HEK293 (cell line): ENCODE data around the gene SEC11A.

Source experiments
- BCL11A ChIP-seq: fragments of 450-650 bp; formaldehyde crosslinking; IDR thresholded peaks from 2 replicates; pipeline ENCODE4 v1.5.1; 2016; ENCODE audit warnings: low read depth, missing biosample characterization, missing genetic modification characterization
- GLI2 ChIP-seq: fragments of 450-650 bp; formaldehyde crosslinking; IDR thresholded peaks from 2 replicates; pipeline ENCODE4; 2017; ENCODE audit warnings: missing biosample characterization, missing genetic modification characterization, low read depth, borderline replicate concordance
- KLF16 ChIP-seq: fragments of 450-650 bp; formaldehyde crosslinking; IDR thresholded peaks from 2 replicates; pipeline ENCODE4 v1.5.1; 2017; ENCODE audit warnings: missing biosample characterization, missing genetic modification characterization
- KLF8 ChIP-seq: fragments of 450-650 bp; formaldehyde crosslinking; IDR thresholded peaks from 2 replicates; pipeline ENCODE4 v1.5.1; 2016; ENCODE audit warnings: missing biosample characterization, missing genetic modification characterization
- PRDM1 ChIP-seq: fragments of 450-650 bp; formaldehyde crosslinking; IDR thresholded peaks from 2 replicates; pipeline ENCODE4; 2016; ENCODE audit warnings: missing biosample characterization, missing genetic modification characterization
- RBAK ChIP-seq: fragments of 450-650 bp; formaldehyde crosslinking; IDR thresholded peaks from 2 replicates; pipeline ENCODE4 v1.5.1; 2016; ENCODE audit warnings: missing biosample characterization, missing genetic modification characterization
- SCRT2 ChIP-seq: fragments of 450-650 bp; formaldehyde crosslinking; IDR thresholded peaks from 2 replicates; pipeline ENCODE4 v1.5.1; 2016; ENCODE audit warnings: missing biosample characterization, missing genetic modification characterization
- YY2 ChIP-seq: fragments of 450-650 bp; formaldehyde crosslinking; IDR thresholded peaks from 2 replicates; pipeline ENCODE4 v1.5.1; 2016; ENCODE audit warnings: missing biosample characterization, missing genetic modification characterization
- ZNF157 ChIP-seq: fragments of 450-650 bp; formaldehyde crosslinking; IDR thresholded peaks from 2 replicates; pipeline ENCODE4 v1.5.1; 2016; ENCODE audit warnings: missing biosample characterization, missing genetic modification characterization
- ZNF174 ChIP-seq: fragments of 450-650 bp; formaldehyde crosslinking; IDR thresholded peaks from 2 replicates; pipeline ENCODE4 v1.5.0; 2017; ENCODE audit warnings: missing biosample characterization, mild to moderate bottlenecking, missing genetic modification characterization
- ZNF335 ChIP-seq: fragments of 450-650 bp; formaldehyde crosslinking; conservative IDR thresholded peaks from 2 replicates; pipeline ENCODE4 v1.5.1; 2016; ENCODE audit warnings: missing biosample characterization, missing genetic modification characterization
- ZNF350 ChIP-seq: fragments of 450-650 bp; formaldehyde crosslinking; IDR thresholded peaks from 2 replicates; pipeline ENCODE4 v1.5.0; 2017; ENCODE audit warnings: missing biosample characterization, mild to moderate bottlenecking, missing genetic modification characterization
- ZNF366 ChIP-seq: fragments of 450-650 bp; formaldehyde crosslinking; conservative IDR thresholded peaks from 2 replicates; pipeline ENCODE4 v1.5.1; 2016; ENCODE audit warnings: missing biosample characterization, missing genetic modification characterization
- ZNF394 ChIP-seq: fragments of 450-650 bp; formaldehyde crosslinking; IDR thresholded peaks from 2 replicates; pipeline ENCODE4 v1.5.1; 2016; ENCODE audit warnings: missing biosample characterization, missing genetic modification characterization, mild to moderate bottlenecking, moderate library complexity, borderline replicate concordance
- ZNF48 ChIP-seq: fragments of 450-650 bp; formaldehyde crosslinking; IDR thresholded peaks from 2 replicates; pipeline ENCODE4 v1.5.1; 2016; ENCODE audit warnings: missing biosample characterization, missing genetic modification characterization
- ZNF521 ChIP-seq: fragments of 450-650 bp; formaldehyde crosslinking; IDR thresholded peaks from 2 replicates; pipeline ENCODE4 v1.5.1; 2017; ENCODE audit warnings: missing biosample characterization, mild to moderate bottlenecking, missing genetic modification characterization
- ZNF544 ChIP-seq: fragments of 450-650 bp; formaldehyde crosslinking; IDR thresholded peaks from 2 replicates; pipeline ENCODE4 v1.5.0; 2017; ENCODE audit warnings: missing biosample characterization, missing genetic modification characterization
- ZNF555 ChIP-seq: fragments of 450-650 bp; formaldehyde crosslinking; conservative IDR thresholded peaks from 2 replicates; pipeline ENCODE4 v1.5.1; 2017; ENCODE audit warnings: missing biosample characterization, mild to moderate bottlenecking, missing genetic modification characterization, inconsistent platforms
- ZNF600 ChIP-seq: fragments of 450-650 bp; formaldehyde crosslinking; IDR thresholded peaks from 2 replicates; pipeline ENCODE4 v1.5.1; 2016; ENCODE audit warnings: missing biosample characterization, missing genetic modification characterization
- ZNF624 ChIP-seq: fragments of 450-650 bp; formaldehyde crosslinking; IDR thresholded peaks from 2 replicates; pipeline ENCODE4 v1.5.1; 2017; ENCODE audit warnings: missing biosample characterization, missing genetic modification characterization
- ZNF76 ChIP-seq: fragments of 450-650 bp; formaldehyde crosslinking; IDR thresholded peaks from 2 replicates; pipeline ENCODE4; 2016; ENCODE audit warnings: low read depth, missing biosample characterization, missing genetic modification characterization, borderline replicate concordance
- TF ChIP-seq, protein P1 (sequence below): fragments of 450-650 bp; formaldehyde crosslinking; optimal IDR thresholded peaks from 2 replicates; pipeline ENCODE3; 2016; ENCODE audit warnings: missing biosample characterization, mild to moderate bottlenecking, missing genetic modification characterization
- TF ChIP-seq, protein P2 (sequence below): fragments of 450-650 bp; formaldehyde crosslinking; IDR thresholded peaks from 2 replicates; pipeline ENCODE4 v1.5.1; 2016; ENCODE audit warnings: missing biosample characterization, missing genetic modification characterization
- TF ChIP-seq, protein P3 (sequence below): fragments of 450-650 bp; formaldehyde crosslinking; IDR thresholded peaks from 2 replicates; pipeline ENCODE4 v1.5.1; 2016; ENCODE audit warnings: missing biosample characterization, missing genetic modification characterization
- TF ChIP-seq, protein P4 (sequence below): fragments of 450-650 bp; formaldehyde crosslinking; IDR thresholded peaks from 2 replicates; pipeline ENCODE4 v1.5.1; 2016; ENCODE audit warnings: missing biosample characterization, missing genetic modification characterization
- TF ChIP-seq, protein P5 (sequence below): sonication (generic); formaldehyde crosslinking; IDR thresholded peaks from 2 replicates; pipeline ENCODE4 v1.8.1; 2022; ENCODE audit warnings: mild to moderate bottlenecking, moderate library complexity, missing genetic modification reagents
- TF ChIP-seq, protein P6 (sequence below): IDR thresholded peaks from 2 replicates; pipeline ENCODE4 v1.6.1; 2011; ENCODE audit warnings: mild to moderate bottlenecking, low read depth, low read length, borderline replicate concordance

The SEC11A gene

DNA sequence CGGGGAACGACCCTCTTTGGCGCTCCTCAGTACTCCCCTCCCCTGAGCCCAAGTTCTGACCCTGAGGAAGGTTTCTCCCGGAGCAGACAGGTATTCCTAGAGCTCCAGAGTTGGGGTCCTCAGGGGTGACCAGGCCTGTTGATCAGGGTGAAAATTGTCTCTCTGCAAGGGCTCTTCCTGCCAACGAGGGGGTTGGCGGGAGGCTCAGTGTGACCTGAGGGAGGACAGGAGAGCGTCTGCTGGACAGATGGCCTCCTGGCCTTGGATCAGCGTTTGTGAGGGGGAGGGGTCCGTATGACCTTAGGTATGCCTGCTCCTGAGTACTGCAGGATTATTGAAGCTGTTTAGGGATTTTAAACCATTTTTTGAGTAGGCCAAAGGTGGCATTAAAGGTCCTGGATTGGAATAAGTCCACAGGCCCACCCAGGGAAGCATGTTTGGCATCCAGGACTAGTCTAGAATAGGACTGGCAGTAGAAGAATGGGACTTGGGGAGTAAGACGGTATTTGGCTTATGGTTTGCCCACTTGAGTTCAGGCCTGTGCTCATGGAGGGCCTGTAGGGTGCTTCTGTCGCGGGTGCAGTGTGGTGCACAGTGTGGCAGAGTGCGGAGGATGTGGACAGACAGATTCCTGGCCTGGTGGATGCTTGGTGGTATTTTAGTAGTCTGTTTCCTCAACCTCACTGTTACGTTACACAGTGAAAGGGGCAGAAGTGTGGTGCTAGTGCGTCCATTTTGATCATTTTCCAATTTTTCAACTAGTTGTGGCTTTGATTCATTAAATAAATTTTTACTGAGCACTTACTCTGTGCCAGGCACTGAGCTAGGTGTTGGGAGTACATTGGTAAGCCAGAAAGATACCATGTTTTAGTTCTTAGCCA lies 33.4 kb upstream of the SEC11A start (continued):
- TF ChIP-seq, protein P1, sequence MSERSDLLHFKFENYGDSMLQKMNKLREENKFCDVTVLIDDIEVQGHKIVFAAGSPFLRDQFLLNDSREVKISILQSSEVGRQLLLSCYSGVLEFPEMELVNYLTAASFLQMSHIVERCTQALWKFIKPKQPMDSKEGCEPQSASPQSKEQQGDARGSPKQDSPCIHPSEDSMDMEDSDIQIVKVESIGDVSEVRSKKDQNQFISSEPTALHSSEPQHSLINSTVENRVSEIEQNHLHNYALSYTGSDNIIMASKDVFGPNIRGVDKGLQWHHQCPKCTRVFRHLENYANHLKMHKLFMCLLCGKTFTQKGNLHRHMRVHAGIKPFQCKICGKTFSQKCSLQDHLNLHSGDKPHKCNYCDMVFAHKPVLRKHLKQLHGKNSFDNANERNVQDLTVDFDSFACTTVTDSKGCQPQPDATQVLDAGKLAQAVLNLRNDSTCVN (tag by site-specific recombination) = peak; percentile 33
- no peak for TF ChIP-seq YY2 (tag by site-specific recombination)
- no peak for TF ChIP-seq ZNF521 (tag by site-specific recombination)
- no peak for TF ChIP-seq ZNF394 (tag by site-specific recombination)
- TF ChIP-seq, protein P2, sequence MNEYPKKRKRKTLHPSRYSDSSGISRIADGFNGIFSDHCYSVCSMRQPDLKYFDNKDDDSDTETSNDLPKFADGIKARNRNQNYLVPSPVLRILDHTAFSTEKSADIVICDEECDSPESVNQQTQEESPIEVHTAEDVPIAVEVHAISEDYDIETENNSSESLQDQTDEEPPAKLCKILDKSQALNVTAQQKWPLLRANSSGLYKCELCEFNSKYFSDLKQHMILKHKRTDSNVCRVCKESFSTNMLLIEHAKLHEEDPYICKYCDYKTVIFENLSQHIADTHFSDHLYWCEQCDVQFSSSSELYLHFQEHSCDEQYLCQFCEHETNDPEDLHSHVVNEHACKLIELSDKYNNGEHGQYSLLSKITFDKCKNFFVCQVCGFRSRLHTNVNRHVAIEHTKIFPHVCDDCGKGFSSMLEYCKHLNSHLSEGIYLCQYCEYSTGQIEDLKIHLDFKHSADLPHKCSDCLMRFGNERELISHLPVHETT = no peak
- no peak for TF ChIP-seq ZNF157 (tag by site-specific recombination)
- TF ChIP-seq ZNF624 (tag by site-specific recombination) = no peak
- no peak for TF ChIP-seq ZNF544
- TF ChIP-seq ZNF555 (tag by site-specific recombination) = no peak
- peak; percentile 46 for TF ChIP-seq SCRT2 (tag by site-specific recombination)
- TF ChIP-seq, protein P3, sequence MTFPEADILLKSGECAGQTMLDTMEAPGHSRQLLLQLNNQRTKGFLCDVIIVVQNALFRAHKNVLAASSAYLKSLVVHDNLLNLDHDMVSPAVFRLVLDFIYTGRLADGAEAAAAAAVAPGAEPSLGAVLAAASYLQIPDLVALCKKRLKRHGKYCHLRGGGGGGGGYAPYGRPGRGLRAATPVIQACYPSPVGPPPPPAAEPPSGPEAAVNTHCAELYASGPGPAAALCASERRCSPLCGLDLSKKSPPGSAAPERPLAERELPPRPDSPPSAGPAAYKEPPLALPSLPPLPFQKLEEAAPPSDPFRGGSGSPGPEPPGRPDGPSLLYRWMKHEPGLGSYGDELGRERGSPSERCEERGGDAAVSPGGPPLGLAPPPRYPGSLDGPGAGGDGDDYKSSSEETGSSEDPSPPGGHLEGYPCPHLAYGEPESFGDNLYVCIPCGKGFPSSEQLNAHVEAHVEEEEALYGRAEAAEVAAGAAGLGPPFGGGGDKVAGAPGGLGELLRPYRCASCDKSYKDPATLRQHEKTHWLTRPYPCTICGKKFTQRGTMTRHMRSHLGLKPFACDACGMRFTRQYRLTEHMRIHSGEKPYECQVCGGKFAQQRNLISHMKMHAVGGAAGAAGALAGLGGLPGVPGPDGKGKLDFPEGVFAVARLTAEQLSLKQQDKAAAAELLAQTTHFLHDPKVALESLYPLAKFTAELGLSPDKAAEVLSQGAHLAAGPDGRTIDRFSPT (tag by site-specific recombination) = no peak
- TF ChIP-seq RBAK (tag by site-specific recombination) = no peak
- TF ChIP-seq, protein P4, sequence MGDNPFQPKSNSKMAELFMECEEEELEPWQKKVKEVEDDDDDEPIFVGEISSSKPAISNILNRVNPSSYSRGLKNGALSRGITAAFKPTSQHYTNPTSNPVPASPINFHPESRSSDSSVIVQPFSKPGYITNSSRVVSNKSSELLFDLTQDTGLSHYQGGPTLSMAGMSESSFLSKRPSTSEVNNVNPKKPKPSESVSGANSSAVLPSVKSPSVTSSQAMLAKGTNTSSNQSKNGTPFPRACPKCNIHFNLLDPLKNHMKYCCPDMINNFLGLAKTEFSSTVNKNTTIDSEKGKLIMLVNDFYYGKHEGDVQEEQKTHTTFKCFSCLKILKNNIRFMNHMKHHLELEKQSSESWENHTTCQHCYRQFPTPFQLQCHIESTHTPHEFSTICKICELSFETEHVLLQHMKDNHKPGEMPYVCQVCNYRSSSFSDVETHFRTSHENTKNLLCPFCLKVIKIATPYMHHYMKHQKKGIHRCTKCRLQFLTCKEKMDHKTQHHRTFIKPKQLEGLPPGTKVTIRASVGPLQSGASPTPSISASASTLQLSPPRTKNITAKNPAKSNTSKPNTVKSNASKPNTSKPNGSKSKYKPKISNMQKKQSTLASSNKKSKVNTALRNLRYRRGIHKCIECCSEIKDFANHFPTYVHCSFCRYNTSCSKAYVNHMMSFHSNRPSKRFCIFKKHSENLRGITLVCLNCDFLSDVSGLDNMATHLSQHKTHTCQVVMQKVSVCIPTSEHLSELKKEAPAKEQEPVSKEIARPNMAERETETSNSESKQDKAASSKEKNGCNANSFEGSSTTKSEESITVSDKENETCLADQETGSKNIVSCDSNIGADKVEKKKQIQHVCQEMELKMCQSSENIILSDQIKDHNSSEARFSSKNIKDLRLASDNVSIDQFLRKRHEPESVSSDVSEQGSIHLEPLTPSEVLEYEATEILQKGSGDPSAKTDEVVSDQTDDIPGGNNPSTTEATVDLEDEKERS = no peak
- TF ChIP-seq ZNF350 (tag by site-specific recombination) = no peak
- no peak for TF ChIP-seq ZNF174
- TF ChIP-seq ZNF48 (tag by site-specific recombination) = no peak
- TF ChIP-seq, protein P5, sequence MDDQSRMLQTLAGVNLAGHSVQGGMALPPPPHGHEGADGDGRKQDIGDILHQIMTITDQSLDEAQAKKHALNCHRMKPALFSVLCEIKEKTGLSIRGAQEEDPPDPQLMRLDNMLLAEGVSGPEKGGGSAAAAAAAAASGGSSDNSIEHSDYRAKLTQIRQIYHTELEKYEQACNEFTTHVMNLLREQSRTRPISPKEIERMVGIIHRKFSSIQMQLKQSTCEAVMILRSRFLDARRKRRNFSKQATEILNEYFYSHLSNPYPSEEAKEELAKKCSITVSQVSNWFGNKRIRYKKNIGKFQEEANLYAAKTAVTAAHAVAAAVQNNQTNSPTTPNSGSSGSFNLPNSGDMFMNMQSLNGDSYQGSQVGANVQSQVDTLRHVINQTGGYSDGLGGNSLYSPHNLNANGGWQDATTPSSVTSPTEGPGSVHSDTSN = 0 out of 2 replicates have a peak, but pooled peaks have one; percentile 26
- no peak for TF ChIP-seq ZNF366 (tag by site-specific recombination)
- no peak for TF ChIP-seq GLI2
- no peak for TF ChIP-seq PRDM1 (tag by site-specific recombination)
- peak; percentile 81 for TF ChIP-seq ZNF600
- 0 out of 2 replicates have a peak, but pooled peaks have one; percentile 27 for TF ChIP-seq KLF16 (tag by site-specific recombination)
- TF ChIP-seq, protein P6, sequence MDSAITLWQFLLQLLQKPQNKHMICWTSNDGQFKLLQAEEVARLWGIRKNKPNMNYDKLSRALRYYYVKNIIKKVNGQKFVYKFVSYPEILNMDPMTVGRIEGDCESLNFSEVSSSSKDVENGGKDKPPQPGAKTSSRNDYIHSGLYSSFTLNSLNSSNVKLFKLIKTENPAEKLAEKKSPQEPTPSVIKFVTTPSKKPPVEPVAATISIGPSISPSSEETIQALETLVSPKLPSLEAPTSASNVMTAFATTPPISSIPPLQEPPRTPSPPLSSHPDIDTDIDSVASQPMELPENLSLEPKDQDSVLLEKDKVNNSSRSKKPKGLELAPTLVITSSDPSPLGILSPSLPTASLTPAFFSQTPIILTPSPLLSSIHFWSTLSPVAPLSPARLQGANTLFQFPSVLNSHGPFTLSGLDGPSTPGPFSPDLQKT = no peak
- TF ChIP-seq ZNF335 (tag by site-specific recombination) = peak; percentile 73
- TF ChIP-seq KLF8 = 0 out of 2 replicates have a peak, but pooled peaks have one; percentile 16
- 0 out of 2 replicates have a peak, but pooled peaks have one; percentile 31 for TF ChIP-seq BCL11A (tag by site-specific recombination)
- TF ChIP-seq ZNF76 (tag by site-specific recombination) = no peak
